Caki2 (cell line): ENCODE results near the gene TACSTD2. TPM values are rescaled to one million over a fixed set of nuclear protein-coding genes. Genes with fewer than 3 reads are reported as not detected.
"Not testable (repeated sequence)": the region's sequence is repeated elsewhere in the genome, so short reads cannot be mapped to it uniquely, and the experiment has no call there.

Experiments used
- DNase-seq: peaks from one replicate; pipeline ENCODE4 v3.0.0-alpha.2; 2015; ENCODE audit warnings: low read depth
- in situ Hi-C: cut with HindIII; loops from 2 replicates; pipeline ENCODE4 v1.10.0; 2016; ENCODE audit warnings: low sequenced_read_pairs, low pct_unique_long_range_greater_than_20kb, mixed read lengths
- total RNA-seq: library from RNA; depleted of rRNA; stranded (reverse); fragments of >200 nt; shearing (Covaris generic); gene quantifications from 2 replicates; pipeline ENCODE4 v1.2.3, GENCODE V29; 2014; ENCODE audit warnings: low replicate concordance; rRNA removed

TACSTD2 gene, protein sequence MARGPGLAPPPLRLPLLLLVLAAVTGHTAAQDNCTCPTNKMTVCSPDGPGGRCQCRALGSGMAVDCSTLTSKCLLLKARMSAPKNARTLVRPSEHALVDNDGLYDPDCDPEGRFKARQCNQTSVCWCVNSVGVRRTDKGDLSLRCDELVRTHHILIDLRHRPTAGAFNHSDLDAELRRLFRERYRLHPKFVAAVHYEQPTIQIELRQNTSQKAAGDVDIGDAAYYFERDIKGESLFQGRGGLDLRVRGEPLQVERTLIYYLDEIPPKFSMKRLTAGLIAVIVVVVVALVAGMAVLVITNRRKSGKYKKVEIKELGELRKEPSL
- not detected in 2 replicates for total RNA-seq

DNA sequence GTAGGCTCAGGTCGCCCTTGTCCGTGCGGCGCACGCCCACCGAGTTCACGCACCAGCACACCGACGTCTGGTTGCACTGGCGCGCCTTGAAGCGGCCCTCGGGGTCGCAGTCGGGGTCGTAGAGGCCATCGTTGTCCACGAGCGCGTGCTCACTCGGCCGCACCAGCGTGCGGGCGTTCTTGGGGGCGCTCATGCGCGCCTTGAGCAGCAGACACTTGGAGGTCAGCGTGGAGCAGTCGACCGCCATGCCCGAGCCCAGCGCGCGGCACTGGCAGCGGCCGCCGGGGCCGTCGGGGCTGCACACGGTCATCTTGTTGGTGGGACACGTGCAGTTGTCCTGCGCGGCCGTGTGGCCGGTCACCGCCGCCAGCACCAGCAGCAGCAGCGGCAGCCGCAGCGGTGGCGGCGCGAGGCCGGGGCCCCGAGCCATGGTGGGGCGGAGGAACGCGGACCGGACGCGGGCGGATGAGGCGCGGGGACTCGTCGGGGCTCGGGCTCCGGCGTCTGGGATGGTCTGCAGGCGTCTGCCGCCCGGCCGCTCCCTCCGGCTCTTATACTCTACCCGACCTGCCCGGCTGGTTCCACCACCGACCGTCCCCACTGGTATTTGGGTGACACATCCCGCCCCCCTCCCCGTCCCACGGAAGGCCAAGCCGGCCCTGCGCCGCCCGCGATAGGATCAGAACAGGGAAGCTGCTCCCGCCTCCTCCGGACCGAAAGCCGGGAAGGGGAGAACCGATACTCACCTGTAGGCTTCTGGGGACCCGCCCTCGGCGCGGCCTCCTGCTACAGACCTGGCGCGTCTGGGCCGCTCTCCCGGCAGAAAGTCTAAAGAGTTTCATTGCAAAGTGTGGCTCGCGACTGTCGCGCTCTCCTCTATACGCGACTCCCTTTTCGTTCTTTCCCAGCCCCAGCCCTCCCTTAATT lies at the start of gene TACSTD2:
Gene TACSTD2, minus strand, starts transcription at position 526 of the 927 bp plus-strand sequence. Its CDS starts 96 bp downstream, at position 430.
- no peak for DNase-seq

DNA sequence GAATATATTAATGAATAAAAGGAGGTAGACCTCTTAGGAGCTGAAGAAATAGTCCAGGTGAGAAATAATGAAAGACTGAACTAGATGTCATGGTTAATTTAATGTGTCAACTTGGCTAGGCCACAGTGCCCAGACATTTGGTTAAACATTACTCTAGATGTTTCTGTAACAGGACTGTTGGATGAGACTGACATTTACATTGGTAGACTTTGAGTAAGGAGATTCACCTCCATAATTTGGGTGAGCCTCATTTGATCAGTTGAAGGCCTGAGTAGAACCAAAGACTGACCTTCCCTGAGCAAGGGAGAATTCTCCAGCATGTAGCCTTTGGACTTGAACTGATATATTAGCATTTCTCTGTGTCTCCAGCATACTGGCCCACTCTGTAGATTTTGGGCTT lies 49.2 kb upstream of the TACSTD2 start:
- no peak for DNase-seq
- in situ Hi-C loops: no loop called here

More for the DNA sequence above, at the start of gene TACSTD2:
- in situ Hi-C loops: no loop called here

DNA sequence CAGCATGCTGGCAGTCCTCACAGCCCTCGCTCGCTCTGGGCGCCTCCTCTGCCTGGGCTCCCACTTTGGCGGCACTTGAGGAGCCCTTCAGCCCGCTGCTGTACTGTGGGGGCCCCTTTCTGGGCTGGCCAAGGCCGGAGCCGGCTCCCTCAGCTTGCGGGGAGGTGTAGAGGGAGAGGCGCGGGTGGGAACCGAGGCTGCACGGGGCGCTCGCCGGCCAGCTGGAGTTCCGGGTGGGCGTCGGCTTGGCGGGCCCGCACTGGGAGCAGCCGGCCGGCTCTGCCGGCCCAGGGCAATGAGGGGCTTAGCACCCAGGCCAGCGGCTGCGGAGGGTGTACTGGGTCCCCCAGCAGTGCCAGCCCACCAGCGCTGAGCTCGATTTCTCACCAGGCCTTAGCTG lies 46.2 kb upstream of the TACSTD2 start:
- in situ Hi-C loops, DNase-seq: not testable (repeated sequence)

DNA sequence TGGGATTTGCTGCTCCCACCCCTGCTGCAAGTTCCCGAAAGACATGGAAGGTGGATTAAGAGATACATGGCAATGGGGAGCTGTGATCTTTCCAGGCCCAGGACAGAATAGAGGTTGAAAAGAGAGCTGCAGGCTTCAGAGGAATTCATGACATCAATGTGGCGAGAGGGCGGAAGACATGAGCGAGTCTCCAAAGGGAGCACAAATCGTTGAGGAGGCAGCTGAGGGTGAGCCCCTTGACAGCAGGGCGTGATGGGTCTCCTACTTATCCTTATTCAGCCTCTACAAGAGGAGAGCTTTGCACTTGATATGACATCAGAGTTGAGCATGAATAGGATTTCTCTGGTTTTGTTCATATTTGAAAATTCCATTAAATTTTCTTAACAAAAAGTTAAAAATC lies 45.5 kb upstream of the TACSTD2 start:
- in situ Hi-C loops: no loop called here
- no peak for DNase-seq

DNA sequence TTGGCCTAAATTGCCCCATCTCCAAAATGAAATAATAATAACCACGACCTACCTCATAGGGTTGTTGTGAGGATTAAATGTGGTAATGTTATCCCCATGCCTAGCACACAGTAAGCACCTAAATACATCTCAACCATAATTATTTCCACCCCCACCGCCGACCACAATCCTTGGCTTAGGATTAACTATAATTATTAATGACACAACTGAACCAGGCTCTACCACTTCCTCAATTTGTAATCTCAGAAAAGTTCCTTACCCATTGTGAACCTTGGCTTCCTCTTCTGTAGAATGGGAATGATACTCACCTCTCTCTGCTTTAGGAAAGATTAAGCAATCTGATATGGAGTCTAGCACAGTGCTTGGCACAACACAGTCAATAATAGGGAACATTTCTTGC lies 44.3 kb upstream of the TACSTD2 start:
- in situ Hi-C loops: no loop called here
- DNase-seq: no peak

DNA sequence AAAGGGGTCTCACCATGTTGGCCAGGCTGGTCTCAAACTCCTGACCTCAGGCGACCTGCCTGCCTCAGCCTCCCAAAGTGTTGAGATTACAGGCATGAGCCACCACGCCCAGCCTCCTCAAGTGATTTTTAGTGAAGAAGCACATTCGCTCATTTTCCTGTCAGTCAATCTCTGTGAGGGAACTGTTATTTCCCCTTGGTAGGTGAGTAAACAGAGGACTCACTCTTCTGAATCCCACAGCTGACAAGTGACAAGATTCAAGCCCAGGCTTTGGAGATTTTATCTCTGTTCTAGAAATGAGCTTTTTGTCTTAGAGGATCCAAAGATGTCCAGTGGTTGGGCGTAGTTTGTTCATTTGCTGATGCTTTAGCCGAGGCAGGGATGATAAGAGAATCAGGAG lies 43.9 kb upstream of the TACSTD2 start:
- in situ Hi-C loops: no loop called here
- DNase-seq: peak; percentile 7

DNA sequence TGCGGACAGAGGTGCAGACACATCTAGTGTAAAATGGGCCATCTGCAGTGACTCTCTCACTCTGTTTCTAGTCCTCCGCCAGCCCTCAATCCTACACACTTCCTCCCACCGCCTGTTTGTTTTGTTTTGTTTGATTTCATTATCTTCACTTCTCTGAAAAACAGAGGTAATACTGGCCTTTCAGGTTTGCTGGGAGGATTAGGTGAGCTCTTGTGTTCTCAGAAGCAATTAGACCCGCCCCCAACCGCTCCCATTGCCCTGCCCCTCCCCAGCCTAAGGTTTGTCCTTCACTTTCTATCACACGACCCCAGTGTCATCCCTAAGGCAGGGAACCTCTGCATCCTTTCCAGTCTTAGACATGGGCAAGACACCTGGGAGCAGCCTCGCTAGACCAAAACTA lies 43.2 kb upstream of the TACSTD2 start:
- DNase-seq: no peak
- in situ Hi-C loops: no loop called here

DNA sequence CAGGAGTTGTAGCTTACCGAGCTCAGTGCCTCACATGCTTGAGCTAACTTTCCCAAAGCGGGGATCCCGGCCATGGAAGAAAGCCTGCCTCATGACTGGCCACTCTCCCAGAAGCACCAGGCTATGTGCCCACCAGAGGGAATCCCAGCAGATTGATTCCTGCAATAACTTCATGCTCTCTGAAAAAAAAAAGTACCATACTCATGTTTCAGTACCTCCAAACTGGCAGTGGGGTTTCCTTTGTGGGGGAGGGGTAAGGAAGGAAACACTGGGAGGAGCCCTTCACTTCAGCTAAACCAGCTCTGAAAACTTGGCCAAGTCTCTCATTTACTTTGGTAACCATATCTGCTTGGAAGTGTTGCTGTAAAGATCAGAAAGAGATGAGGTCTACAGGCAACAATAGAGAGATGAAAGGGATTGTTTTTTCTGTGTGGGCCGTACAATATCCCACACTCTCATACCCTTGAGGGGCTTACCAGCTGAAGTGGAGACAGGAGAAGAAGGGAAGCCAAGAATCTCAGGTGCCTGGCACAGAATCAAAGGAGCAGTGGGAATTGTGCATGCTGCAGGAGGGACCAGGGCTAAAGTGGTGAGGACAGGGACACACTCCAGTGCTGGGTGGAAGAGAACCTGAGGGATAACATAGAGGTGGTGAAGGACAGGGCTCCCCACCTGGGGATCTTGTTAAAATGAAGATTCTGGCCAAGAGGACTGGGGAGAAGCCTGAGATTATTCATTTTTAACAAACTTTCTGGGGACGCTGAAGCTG lies 42.4 kb upstream of the TACSTD2 start:
- no peak for DNase-seq
- in situ Hi-C loops: no loop called here

DNA sequence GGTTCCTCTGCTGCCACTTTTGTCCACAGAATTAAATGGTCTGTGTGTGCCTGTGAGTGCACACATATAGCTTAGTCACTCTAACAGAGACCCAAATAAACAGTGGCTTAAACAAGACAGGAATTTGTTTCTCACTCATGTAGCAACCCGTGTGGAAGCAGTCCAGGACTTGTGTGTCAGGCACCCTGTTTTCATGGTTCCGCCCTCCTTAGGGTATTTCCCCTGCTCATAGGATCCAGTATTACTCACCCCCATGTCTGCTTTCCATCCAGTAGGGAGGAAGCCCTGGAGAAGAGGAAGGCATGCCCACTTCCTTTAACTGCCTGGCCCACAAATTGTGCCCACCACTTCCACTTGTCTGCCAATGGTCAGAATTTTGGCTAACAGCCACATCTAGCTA lies 41.3 kb upstream of the TACSTD2 start:
- in situ Hi-C loops: no loop called here

DNA sequence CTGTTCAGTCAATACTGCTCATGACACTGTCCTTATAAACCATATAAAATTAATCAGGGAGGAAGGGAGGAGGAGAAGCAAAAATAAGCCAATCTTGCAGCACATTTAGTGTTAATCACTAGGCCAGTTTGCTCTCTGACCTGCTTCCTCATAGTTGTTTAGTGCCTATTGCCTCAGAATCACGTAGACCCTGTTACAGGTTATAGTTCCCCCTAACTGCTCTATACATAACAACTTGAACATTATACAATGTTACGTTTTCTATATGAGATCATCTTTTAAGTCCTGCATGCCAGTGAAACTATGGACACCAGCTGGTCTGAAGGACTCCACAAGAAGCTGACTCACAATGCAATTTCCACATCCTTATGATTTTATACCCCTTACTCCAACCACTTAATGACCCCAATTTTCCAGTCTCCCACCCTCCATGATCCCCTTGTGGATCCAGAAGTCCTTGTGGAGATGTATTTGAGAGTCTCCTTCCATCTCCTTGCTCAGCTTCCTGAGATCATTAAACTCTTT lies 34.9 kb upstream of the TACSTD2 start:
- no peak for DNase-seq
- in situ Hi-C loops: no loop called here

More for the DNA sequence above, 41.3 kb upstream of the TACSTD2 start:
- DNase-seq: peak; percentile 73

DNA sequence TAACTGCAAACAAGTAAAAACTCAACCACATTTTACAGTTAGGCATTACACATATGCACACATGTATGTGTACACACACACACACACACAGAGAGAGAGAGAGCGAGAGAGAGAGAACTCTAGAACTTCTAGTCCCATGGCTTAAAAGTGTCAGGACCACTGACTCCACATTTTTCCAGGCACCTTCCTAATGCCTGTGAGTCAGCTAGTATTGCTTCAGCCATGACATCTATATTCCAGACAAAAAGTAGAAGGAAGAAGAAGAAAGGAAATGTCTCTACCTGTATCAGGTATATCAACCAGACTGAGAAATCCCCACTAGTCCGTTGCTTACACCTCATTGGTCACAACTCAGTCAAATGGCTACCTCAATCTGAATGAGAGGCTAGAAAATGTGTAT lies 31.9 kb upstream of the TACSTD2 start:
- DNase-seq: no peak
- in situ Hi-C loops: no loop called here

DNA sequence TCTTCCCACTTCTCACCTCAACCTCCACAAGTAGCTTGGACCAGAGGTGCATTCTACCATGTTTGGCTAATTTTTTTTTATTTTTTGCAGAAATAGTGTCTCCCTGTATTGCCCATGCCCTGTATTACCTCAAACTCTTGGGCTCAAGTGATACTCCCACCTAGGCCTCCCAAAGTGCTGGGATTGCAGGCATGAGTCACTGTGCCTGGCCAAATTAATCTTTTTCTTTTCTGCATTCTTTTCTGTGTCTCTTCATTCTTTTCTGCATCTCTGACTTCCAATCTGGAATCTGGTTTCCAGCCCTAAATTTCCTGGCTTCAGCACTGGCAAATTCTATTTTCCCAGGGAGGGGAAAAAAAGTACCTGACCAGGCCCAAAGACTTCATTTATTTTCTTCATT lies 31.2 kb upstream of the TACSTD2 start:
- DNase-seq: no peak
- in situ Hi-C loops: no loop called here

DNA sequence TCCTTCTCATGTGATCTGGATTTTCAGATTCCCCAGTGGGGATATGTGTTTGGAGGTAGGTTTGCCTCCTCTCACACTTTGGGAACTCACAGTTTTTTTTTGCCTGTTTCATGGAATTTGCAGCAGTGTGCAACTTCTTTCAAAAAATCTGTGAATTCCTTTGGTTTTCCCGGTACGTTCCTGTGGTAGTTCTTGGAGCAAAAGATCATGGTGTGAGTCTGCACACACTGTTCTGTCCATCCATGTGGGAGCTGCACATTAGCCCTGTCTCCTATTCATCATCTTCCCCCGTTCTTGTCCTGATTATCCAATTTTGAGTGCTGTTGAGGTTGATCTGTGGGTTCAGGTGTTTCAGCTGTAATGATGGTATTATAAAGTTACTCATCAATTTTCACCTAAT lies 30.3 kb upstream of the TACSTD2 start:
- in situ Hi-C loops: no loop called here
- no peak for DNase-seq

DNA sequence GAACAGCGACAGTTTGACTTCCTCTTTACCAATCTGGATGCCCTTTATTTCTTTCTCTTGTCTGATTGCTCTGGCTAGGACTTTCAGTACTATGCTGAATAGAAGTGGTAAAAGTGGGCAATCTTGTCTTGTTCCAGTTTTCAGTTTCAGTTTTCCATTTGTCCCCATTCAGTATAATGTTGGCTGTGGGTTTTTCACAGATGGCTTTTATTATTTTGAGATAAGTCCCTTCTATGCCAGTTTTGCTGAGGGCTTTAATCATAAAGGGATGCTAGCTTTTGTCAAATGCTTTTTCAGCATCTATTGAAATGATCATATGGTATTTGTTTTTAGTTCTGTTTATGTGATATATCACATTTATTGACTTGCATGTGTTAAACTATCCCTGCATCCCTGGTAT lies 24.9 kb upstream of the TACSTD2 start:
- DNase-seq, in situ Hi-C loops: not testable (repeated sequence)

DNA sequence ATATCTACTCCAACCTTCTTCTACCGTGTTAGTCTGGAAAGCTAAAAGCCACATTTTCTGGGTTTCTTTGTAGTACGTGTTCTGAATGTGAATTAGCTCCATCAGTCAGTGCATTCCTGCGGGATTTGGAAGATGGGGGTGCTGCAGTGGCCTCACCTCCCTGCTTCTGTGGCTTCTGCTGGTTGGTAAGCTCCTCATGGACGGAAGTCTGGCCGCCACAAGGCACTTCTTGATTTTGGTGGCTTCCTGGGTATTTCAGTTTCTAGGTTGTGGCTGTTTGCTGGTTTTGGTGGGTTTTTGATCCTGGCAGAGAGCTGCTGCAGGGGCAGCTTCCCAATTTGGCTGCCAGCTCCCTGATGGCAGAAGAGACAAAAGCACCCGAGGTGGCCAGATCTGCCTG lies 20.9 kb upstream of the TACSTD2 start:
- in situ Hi-C loops: no loop called here
- no peak for DNase-seq

DNA sequence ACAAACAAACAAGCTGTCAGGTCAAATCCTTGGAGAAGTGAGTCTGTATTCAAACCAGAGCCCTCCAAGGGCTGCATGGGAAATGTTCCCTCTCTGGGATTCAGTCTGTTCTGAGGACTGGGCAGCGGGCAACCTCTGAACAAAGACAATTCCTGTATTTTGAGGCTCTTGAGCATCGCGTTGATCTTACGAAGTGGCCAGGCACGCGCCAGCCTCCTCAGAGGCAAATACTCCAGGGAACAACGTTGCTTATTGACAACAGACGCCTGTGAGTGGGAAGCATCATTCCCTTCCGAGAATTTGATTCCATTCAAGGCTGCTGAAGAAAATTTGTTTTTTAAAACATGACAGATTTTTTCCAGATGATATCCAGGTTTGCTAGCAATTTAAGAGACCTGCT lies 20.0 kb upstream of the TACSTD2 start:
- no peak for DNase-seq
- in situ Hi-C loops: no loop called here

DNA sequence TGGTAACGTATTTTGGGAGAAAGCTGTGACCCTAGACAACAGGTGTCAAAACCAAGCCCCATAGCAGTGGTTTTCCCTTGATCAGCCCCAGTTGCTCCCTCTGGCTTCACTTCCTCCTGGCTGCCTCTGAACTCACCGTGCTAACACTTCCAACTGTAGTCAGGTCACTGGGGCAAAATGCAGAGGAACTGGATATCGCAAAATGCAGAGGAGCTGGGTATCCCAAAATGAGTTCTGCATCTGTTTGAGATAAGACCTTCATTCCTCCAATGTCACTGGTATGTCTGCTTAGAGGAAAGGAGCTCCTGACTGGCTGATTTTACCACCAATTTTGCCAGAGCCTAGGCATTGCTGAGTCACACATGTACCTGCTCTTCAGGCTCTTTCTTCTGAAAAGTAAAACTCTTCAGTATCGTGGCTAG lies 19.6 kb upstream of the TACSTD2 start:
- in situ Hi-C loops: no loop called here
- peak; percentile 23 for DNase-seq

DNA sequence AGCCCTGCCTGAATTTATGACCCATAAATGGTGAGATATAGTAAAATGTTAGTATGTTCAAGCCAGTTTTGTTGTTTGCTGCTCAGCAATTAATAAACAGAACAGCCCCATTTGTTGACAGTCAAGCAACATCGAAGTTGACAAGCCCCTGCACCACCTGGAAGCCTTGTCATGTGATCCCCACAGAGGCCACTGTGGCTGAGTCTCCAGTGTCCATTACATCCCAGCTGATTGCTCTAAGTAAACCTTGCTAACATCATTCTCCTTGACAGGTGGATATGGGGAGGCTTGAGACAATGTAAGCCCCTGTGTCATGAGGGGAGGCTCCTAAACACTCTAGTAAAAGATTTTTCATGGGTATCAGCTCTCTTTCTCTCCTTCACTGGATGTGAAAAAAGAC lies 17.5 kb upstream of the TACSTD2 start:
- in situ Hi-C loops: no loop called here
- DNase-seq: no peak
